Memory B cell (primary cell): ENCODE results near the gene SERPINA4.

Experiments
- ATAC-seq: fragments of 150-1000 bp; cut with Tn5 transposase; 2 replicates; pipeline ENCODE4 v1.10.0; 2021; ENCODE audit warnings: low read depth, mild to moderate bottlenecking, moderate library complexity
- DNase-seq, 2 donors: peaks; one replicate each; pipeline ENCODE4 v3.0.0; 2022; ENCODE audit warnings: low spot score in 2 of 2
- H3K27ac Mint-ChIP-seq: one replicate; pipeline ENCODE4 v1.8.0; 2022; ENCODE audit warnings: mild to moderate bottlenecking, moderate library complexity, mixed read lengths
- H3K27me3 Mint-ChIP-seq: one replicate; pipeline ENCODE4 v1.8.0; 2022; ENCODE audit warnings: mixed read lengths
- H3K36me3 Mint-ChIP-seq: one replicate; pipeline ENCODE4 v1.8.0; 2022; ENCODE audit warnings: mild to moderate bottlenecking, mixed read lengths
- H3K4me1 Mint-ChIP-seq: one replicate; pipeline ENCODE4 v1.8.0; 2022; ENCODE audit warnings: mixed read lengths
- H3K4me3 Mint-ChIP-seq: one replicate; pipeline ENCODE4 v1.8.0; 2022; ENCODE audit warnings: mild to moderate bottlenecking, moderate library complexity, mixed read lengths
- H3K9me3 Mint-ChIP-seq: one replicate; pipeline ENCODE4 v1.8.0; 2022; ENCODE audit warnings: mixed read lengths

The SERPINA4 gene

GRCh38 chr14:94548999-94549985 lies 11.9 kb upstream of the SERPINA4 start:
- DNase-seq (peak; percentile 21 to 67), ATAC-seq (peak; percentile 29)
- Mint-ChIP-seq H3K27me3 (peaks cover 3% of the 10 kb centered on the region), H3K27ac (no peak overlapping the region), H3K9me3 (peaks cover 14% of the 10 kb centered on the region), H3K4me1 (no peaks in the 10 kb centered on the region), H3K36me3 (no peaks in the 10 kb centered on the region), H3K4me3 (no peak overlapping the region)

- H3K36me3 Mint-ChIP-seq: no peaks in the 10 kb centered on the region
- no peak overlapping the region for H3K4me3 Mint-ChIP-seq
- no peaks in the 10 kb centered on the region for H3K4me1 Mint-ChIP-seq
- peaks cover 14% of the 10 kb centered on the region for H3K9me3 Mint-ChIP-seq
- no peak overlapping the region for H3K27ac Mint-ChIP-seq
- H3K27me3 Mint-ChIP-seq: peaks cover 3% of the 10 kb centered on the region
- DNase-seq: no peak
- no peak for ATAC-seq
Measured at GRCh38 chr14:94550041-94550440, 11.2 kb upstream of the SERPINA4 start.

GRCh38 chr14:94555991-94556390 lies 5.3 kb upstream of the SERPINA4 start:
- DNase-seq (no peak), ATAC-seq (no peak)
- H3K36me3 Mint-ChIP-seq: no peaks in the 10 kb centered on the region
- H3K27ac Mint-ChIP-seq: no peak overlapping the region
- H3K27me3 Mint-ChIP-seq: peaks cover 6% of the 10 kb centered on the region
- H3K4me3 Mint-ChIP-seq: no peak overlapping the region
- H3K4me1 Mint-ChIP-seq: no peaks in the 10 kb centered on the region
- H3K9me3 Mint-ChIP-seq: peaks cover 8% of the 10 kb centered on the region

- DNase-seq (no peak), ATAC-seq (no peak)
- peaks cover 6% of the 10 kb centered on the region for H3K27me3 Mint-ChIP-seq
- H3K27ac Mint-ChIP-seq: no peak overlapping the region
- no peaks in the 10 kb centered on the region for H3K4me1 Mint-ChIP-seq
- H3K9me3 Mint-ChIP-seq: peaks cover 8% of the 10 kb centered on the region
- no peaks in the 10 kb centered on the region for H3K36me3 Mint-ChIP-seq
- no peak overlapping the region for H3K4me3 Mint-ChIP-seq
Measured at GRCh38 chr14:94557327-94557726, 3.9 kb upstream of the SERPINA4 start.

- H3K9me3 Mint-ChIP-seq: peaks cover 5% of the 10 kb centered on the region
- H3K27me3 Mint-ChIP-seq: peaks cover 6% of the 10 kb centered on the region
- H3K27ac Mint-ChIP-seq: no peak overlapping the region
- H3K4me3 Mint-ChIP-seq: no peak overlapping the region
- ATAC-seq (no peak), DNase-seq (no peak)
- H3K4me1 Mint-ChIP-seq: no peaks in the 10 kb centered on the region
- H3K36me3 Mint-ChIP-seq: no peaks in the 10 kb centered on the region
Measured at GRCh38 chr14:94558842-94559241, 2.4 kb upstream of the SERPINA4 start.

- Mint-ChIP-seq H3K4me1 (no peaks in the 10 kb centered on the region), H3K27me3 (peaks cover 6% of the 10 kb centered on the region), H3K4me3 (no peak overlapping the region), H3K36me3 (no peaks in the 10 kb centered on the region), H3K9me3 (peaks cover 6% of the 10 kb centered on the region), H3K27ac (no peak overlapping the region)
- no peak for DNase-seq
- no peak for ATAC-seq
Measured at GRCh38 chr14:94559638-94560290, 1.5 kb upstream of the SERPINA4 start.

GRCh38 chr14:94560291-94560665 lies 964 bp upstream of the SERPINA4 start:
- H3K27me3 Mint-ChIP-seq: peaks cover 6% of the 10 kb centered on the region
- no peak overlapping the region for H3K27ac Mint-ChIP-seq
- no peaks in the 10 kb centered on the region for H3K4me1 Mint-ChIP-seq
- H3K36me3 Mint-ChIP-seq: no peaks in the 10 kb centered on the region
- ATAC-seq (no peak), DNase-seq (no peak)
- H3K9me3 Mint-ChIP-seq: peaks cover 5% of the 10 kb centered on the region
- H3K4me3 Mint-ChIP-seq: no peak overlapping the region

- DNase-seq: no peak
- Mint-ChIP-seq H3K4me1 (no peaks in the 10 kb centered on the region), H3K4me3 (no peak overlapping the region), H3K27ac (no peak overlapping the region), H3K36me3 (no peaks in the 10 kb centered on the region), H3K27me3 (peaks cover 5% of the 10 kb centered on the region), H3K9me3 (peaks cover 5% of the 10 kb centered on the region)
- no peak for ATAC-seq
Measured at GRCh38 chr14:94561656-94562010, 391 bp downstream of the SERPINA4 start.

- Mint-ChIP-seq H3K36me3 (no peaks in the 10 kb centered on the region), H3K9me3 (peaks cover 5% of the 10 kb centered on the region), H3K4me1 (no peaks in the 10 kb centered on the region), H3K4me3 (no peak overlapping the region), H3K27ac (no peak overlapping the region), H3K27me3 (peaks cover 5% of the 10 kb centered on the region)
- ATAC-seq (no peak), DNase-seq (no peak)
Measured at GRCh38 chr14:94562022-94562421, 780 bp downstream of the SERPINA4 start.

- Mint-ChIP-seq H3K27ac (no peak overlapping the region), H3K9me3 (peaks cover 5% of the 10 kb centered on the region), H3K4me3 (no peak overlapping the region), H3K27me3 (peaks cover 5% of the 10 kb centered on the region), H3K4me1 (no peaks in the 10 kb centered on the region), H3K36me3 (no peaks in the 10 kb centered on the region)
- ATAC-seq (no peak), DNase-seq (no peak)
Measured at GRCh38 chr14:94562941-94563883, 2.0 kb downstream of the SERPINA4 start.

- ATAC-seq (no peak), DNase-seq (no peak)
- H3K4me1 Mint-ChIP-seq: no peaks in the 10 kb centered on the region
- peaks cover 5% of the 10 kb centered on the region for H3K9me3 Mint-ChIP-seq
- no peaks in the 10 kb centered on the region for H3K36me3 Mint-ChIP-seq
- H3K27ac Mint-ChIP-seq: no peak overlapping the region
- H3K27me3 Mint-ChIP-seq: peaks cover 5% of the 10 kb centered on the region
- H3K4me3 Mint-ChIP-seq: no peak overlapping the region
Measured at GRCh38 chr14:94564381-94564780, 3.1 kb downstream of the SERPINA4 start.

- peaks cover 2% of the 10 kb centered on the region for H3K27me3 Mint-ChIP-seq
- ATAC-seq (no peak), DNase-seq (no peak)
- no peak overlapping the region for H3K27ac Mint-ChIP-seq
- H3K4me1 Mint-ChIP-seq: no peaks in the 10 kb centered on the region
- H3K36me3 Mint-ChIP-seq: no peaks in the 10 kb centered on the region
- peaks cover 5% of the 10 kb centered on the region for H3K9me3 Mint-ChIP-seq
- H3K4me3 Mint-ChIP-seq: no peak overlapping the region
Measured at GRCh38 chr14:94568186-94568585, 6.9 kb downstream of the SERPINA4 start.

- no peaks in the 10 kb centered on the region for H3K4me1 Mint-ChIP-seq
- H3K4me3 Mint-ChIP-seq: no peak overlapping the region
- H3K9me3 Mint-ChIP-seq: peaks cover 2% of the 10 kb centered on the region
- ATAC-seq (no peak), DNase-seq (no peak)
- H3K36me3 Mint-ChIP-seq: no peaks in the 10 kb centered on the region
- H3K27me3 Mint-ChIP-seq: no peaks in the 10 kb centered on the region
- H3K27ac Mint-ChIP-seq: no peak overlapping the region
Measured at GRCh38 chr14:94569381-94570001, 8.2 kb downstream of the SERPINA4 start.
